Liver (tissue), 9 donors: ENCODE data around the gene NACA. TPM values are rescaled to one million over a fixed set of nuclear protein-coding genes. Genes with fewer than 3 reads are reported as not detected.

ENCODE experiments used
- DNase-seq: peaks from one replicate; pipeline ENCODE4 v3.0.0-alpha.2; 2017; ENCODE audit warnings: low spot score
- H3K27ac ChIP-seq, 2 donors: one replicate each; pipeline ENCODE4 v1.7.0; 2013; ENCODE audit warnings: inconsistent platforms in 2 of 2, low read length in 2 of 2, control low read depth in 1 of 2, low read depth in 1 of 2, mild to moderate bottlenecking in 1 of 2
- H3K27me3 ChIP-seq, 4 donors: one replicate each; pipeline versions ENCODE4 v1.6.1 to v1.7.0; 2013; ENCODE audit warnings: low read length in 3 of 4, inconsistent platforms in 1 of 4, mild to moderate bottlenecking in 1 of 4, moderate library complexity in 1 of 4; ENCODE audit not compliant: control insufficient read depth in 4 of 4, insufficient read depth in 4 of 4
- H3K36me3 ChIP-seq, 4 donors: one replicate each; pipeline versions ENCODE4 v1.6.1 to v1.7.0; 2013; ENCODE audit warnings: low read length in 3 of 4, mild to moderate bottlenecking in 3 of 4, low read depth in 1 of 4, moderate library complexity in 1 of 4; ENCODE audit not compliant: control insufficient read depth in 4 of 4, insufficient read depth in 3 of 4
- H3K4me1 ChIP-seq, 4 donors: one replicate each; pipeline versions ENCODE4 v1.6.1 to v1.7.0; 2013; ENCODE audit warnings: low read length in 3 of 4, mild to moderate bottlenecking in 3 of 4, moderate library complexity in 1 of 4; ENCODE audit not compliant: control insufficient read depth in 4 of 4, insufficient read depth in 4 of 4
- H3K4me3 ChIP-seq, 3 donors: one replicate each; pipeline versions ENCODE4 v1.6.1 to v1.7.0; 2013; ENCODE audit warnings: low read length in 3 of 3, control low read depth in 1 of 3, low read depth in 1 of 3, mild to moderate bottlenecking in 1 of 3
- H3K9ac ChIP-seq, 2 donors: one replicate each; pipeline ENCODE4 v1.7.0; 2013; ENCODE audit warnings: low read length in 2 of 2, mild to moderate bottlenecking in 2 of 2, moderate library complexity in 2 of 2, control low read depth in 1 of 2, low read depth in 1 of 2
- H3K9me3 ChIP-seq, 4 donors: one replicate each; pipeline versions ENCODE4 v1.6.1 to v1.7.0; 2013; ENCODE audit warnings: low read length in 3 of 4; ENCODE audit not compliant: control insufficient read depth in 4 of 4
- EGR1 ChIP-seq, 2 donors: IDR thresholded peaks; 2 replicates each; pipeline ENCODE4 v1.6.1; 2016 to 2018; ENCODE audit warnings: antibody characterized with exemption in 2 of 2, low read depth in 2 of 2
- FOXA2 ChIP-seq: IDR thresholded peaks from 2 replicates; pipeline ENCODE4 v1.6.1; 2016; ENCODE audit warnings: antibody characterized with exemption
- HNF4A ChIP-seq, 2 donors: conservative IDR thresholded peaks; 2 replicates each; pipeline ENCODE4 v1.6.1; 2016; ENCODE audit warnings: antibody characterized with exemption in 2 of 2, mild to moderate bottlenecking in 2 of 2
- HNF4G ChIP-seq: IDR thresholded peaks from 2 replicates; pipeline ENCODE4 v1.6.1; 2016; ENCODE audit warnings: antibody characterized with exemption
- JUND ChIP-seq, 2 donors: IDR thresholded peaks; 2 replicates each; pipeline ENCODE4 v1.6.1; 2016; ENCODE audit warnings: antibody characterized with exemption in 2 of 2
- RAD21 ChIP-seq, 2 donors: IDR thresholded peaks; 2 replicates each; pipeline ENCODE4 v1.6.1; 2016; ENCODE audit warnings: antibody characterized with exemption in 2 of 2, mild to moderate bottlenecking in 2 of 2
- RXRA ChIP-seq, 2 donors: IDR thresholded peaks; 2 replicates each; pipeline ENCODE4 v1.6.1; 2017 to 2018; ENCODE audit warnings: antibody characterized with exemption in 2 of 2, mild to moderate bottlenecking in 1 of 2
- SP1 ChIP-seq: IDR thresholded peaks from 2 replicates; pipeline ENCODE4 v1.6.1; 2018; ENCODE audit warnings: antibody characterized with exemption, mild to moderate bottlenecking
- TAF1 ChIP-seq: conservative IDR thresholded peaks from 2 replicates; pipeline ENCODE4 v1.6.1; 2016; ENCODE audit warnings: antibody characterized with exemption, mild to moderate bottlenecking
- WGBS: extraction: QIAGEN DNeasy Blood & Tissue Kit; methylation state at CpG from one replicate; pipeline ENCODE4 v1.1.7; 2013; 5-methylcytosine and 5-hydroxymethylcytosine counted together
- polyA plus RNA-seq, 2 donors: library from polyadenylated mRNA; stranded (reverse) in 1 of 2; unstranded in 1 of 2; fragments of 200-250 nt in 1 of 2; fragments of >200 nt in 1 of 2; fragmentation: Nextera tagmentation in 1 of 2; extraction: Ambion mirVana in 1 of 2; gene quantifications; one replicate each; pipeline versions ENCODE4 v1.2.1 to v1.2.3, GENCODE V29; 2013 to 2015
- total RNA-seq, 2 donors: library from RNA; depleted of rRNA; stranded (reverse); fragments of >200 nt; gene quantifications; one replicate each; pipeline ENCODE4 v1.2.3, GENCODE V29; 2014
- TF ChIP-seq, protein P1 (sequence below): IDR thresholded peaks from 2 replicates; pipeline ENCODE4 v1.6.1; 2016; ENCODE audit warnings: antibody characterized with exemption
- TF ChIP-seq, protein P2 (sequence below): IDR thresholded peaks from 2 replicates; pipeline ENCODE4 v1.6.1; 2016; ENCODE audit warnings: antibody characterized with exemption
- TF ChIP-seq, protein P3 (sequence below): fragments of 150-350 bp; IDR thresholded peaks from 2 replicates; pipeline ENCODE4 v1.5.1; 2017; ENCODE audit warnings: improper control_type of control experiment, low read depth, low read length; ENCODE audit not compliant: missing input control
- TF ChIP-seq, protein P4 (sequence below): IDR thresholded peaks from 2 replicates; pipeline ENCODE4 v1.6.1; 2016; ENCODE audit warnings: antibody characterized with exemption
- donor health status: healthy.
- donor health status: healthy.
- donor health status: healthy.
- donor health status: healthy.
- donor health status: healthy.

Gene NACA
- total and polyA plus RNA-seq, 4 donors, result 365 to 695 (median 456) TPM

DNA sequence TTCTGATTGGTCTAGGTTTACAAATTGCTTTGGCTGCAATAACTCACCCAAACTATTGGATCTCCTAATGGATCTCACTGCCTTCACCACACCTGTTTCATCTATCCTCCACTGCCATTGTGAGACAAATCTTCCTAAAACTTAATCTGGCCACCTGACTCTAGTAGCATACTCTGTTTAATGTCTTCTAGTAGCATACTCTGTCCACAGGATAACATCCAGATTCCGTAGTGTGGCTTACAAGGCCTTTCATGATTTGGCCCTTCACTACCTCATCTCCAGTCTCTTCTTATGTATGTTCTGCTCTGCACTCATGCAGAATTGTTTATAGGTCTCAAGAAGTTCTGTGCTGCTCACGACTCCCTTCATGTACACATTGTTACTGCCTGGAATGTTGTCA lies 48.0 kb upstream of the NACA start:
- no peak overlapping the region for H3K4me3 ChIP-seq
- H3K27ac ChIP-seq, result no peak overlapping the region
- no peaks in the 10 kb centered on the region for H3K9me3 ChIP-seq
- peaks cover 7 to 66% (median 41%) of the 10 kb centered on the region in 4 donors for H3K4me1 ChIP-seq
- H3K36me3 ChIP-seq, result peaks cover 2 to 21% (median 6%) of the 10 kb centered on the region in 4 donors
- TF ChIP-seq RAD21 (IDR thresholded peaks at IDR 0.05), result no peak
- TF ChIP-seq RXRA (IDR thresholded peaks at IDR 0.05), result no peak
- TF ChIP-seq FOXA2, result no peak
- TF ChIP-seq HNF4A (conservative IDR thresholded peaks at IDR 0.05), result no peak
- TF ChIP-seq, protein P1, sequence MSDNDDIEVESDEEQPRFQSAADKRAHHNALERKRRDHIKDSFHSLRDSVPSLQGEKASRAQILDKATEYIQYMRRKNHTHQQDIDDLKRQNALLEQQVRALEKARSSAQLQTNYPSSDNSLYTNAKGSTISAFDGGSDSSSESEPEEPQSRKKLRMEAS, result no peak
- TF ChIP-seq JUND (IDR thresholded peaks at IDR 0.05), result no peak
- TF ChIP-seq, protein P2, sequence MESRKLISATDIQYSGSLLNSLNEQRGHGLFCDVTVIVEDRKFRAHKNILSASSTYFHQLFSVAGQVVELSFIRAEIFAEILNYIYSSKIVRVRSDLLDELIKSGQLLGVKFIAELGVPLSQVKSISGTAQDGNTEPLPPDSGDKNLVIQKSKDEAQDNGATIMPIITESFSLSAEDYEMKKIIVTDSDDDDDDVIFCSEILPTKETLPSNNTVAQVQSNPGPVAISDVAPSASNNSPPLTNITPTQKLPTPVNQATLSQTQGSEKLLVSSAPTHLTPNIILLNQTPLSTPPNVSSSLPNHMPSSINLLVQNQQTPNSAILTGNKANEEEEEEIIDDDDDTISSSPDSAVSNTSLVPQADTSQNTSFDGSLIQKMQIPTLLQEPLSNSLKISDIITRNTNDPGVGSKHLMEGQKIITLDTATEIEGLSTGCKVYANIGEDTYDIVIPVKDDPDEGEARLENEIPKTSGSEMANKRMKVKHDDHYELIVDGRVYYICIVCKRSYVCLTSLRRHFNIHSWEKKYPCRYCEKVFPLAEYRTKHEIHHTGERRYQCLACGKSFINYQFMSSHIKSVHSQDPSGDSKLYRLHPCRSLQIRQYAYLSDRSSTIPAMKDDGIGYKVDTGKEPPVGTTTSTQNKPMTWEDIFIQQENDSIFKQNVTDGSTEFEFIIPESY, result no peak
- no peak for TF ChIP-seq TAF1
- DNase-seq, result no peak
- no peaks in the 10 kb centered on the region for H3K27me3 ChIP-seq
- 83% methylated on average over 2 of the region's 2 CpGs for WGBS
- no peak overlapping the region for H3K9ac ChIP-seq

DNA sequence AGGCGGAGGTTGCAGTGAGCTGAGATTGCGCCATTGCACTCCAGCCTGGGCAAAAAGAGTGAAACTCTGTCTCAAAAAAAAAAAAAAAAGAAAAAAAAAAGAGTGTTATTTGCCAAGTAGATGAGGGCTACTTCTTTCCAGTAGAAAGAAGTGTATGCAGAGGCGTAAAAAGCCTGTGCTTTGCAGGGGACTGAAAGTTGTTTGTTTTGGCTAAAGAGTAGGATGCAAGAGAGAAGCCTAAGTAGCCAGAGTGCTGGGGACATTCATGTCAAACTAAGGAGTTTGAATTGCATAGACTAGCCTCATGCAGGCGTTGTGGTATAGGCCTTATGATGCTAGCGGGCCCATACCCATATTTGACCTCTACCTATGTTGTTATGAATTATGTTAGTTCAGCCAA lies 47.5 kb upstream of the NACA start:
- no peak overlapping the region for H3K9ac ChIP-seq
- TF ChIP-seq HNF4G (no peak), RAD21 (IDR thresholded peaks at IDR 0.05) (no peak), EGR1 (IDR thresholded peaks at IDR 0.05; ENCODE audit: low read depth in 2 of 2) (no peak), TAF1 (no peak), SP1 (no peak)
- TF ChIP-seq, protein P3, sequence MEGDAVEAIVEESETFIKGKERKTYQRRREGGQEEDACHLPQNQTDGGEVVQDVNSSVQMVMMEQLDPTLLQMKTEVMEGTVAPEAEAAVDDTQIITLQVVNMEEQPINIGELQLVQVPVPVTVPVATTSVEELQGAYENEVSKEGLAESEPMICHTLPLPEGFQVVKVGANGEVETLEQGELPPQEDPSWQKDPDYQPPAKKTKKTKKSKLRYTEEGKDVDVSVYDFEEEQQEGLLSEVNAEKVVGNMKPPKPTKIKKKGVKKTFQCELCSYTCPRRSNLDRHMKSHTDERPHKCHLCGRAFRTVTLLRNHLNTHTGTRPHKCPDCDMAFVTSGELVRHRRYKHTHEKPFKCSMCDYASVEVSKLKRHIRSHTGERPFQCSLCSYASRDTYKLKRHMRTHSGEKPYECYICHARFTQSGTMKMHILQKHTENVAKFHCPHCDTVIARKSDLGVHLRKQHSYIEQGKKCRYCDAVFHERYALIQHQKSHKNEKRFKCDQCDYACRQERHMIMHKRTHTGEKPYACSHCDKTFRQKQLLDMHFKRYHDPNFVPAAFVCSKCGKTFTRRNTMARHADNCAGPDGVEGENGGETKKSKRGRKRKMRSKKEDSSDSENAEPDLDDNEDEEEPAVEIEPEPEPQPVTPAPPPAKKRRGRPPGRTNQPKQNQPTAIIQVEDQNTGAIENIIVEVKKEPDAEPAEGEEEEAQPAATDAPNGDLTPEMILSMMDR, result no peak
- TF ChIP-seq, protein P4, sequence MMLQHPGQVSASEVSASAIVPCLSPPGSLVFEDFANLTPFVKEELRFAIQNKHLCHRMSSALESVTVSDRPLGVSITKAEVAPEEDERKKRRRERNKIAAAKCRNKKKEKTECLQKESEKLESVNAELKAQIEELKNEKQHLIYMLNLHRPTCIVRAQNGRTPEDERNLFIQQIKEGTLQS, result no peak
- TF ChIP-seq, protein P2, result no peak
- no peaks in the 10 kb centered on the region for H3K27me3 ChIP-seq
- H3K27ac ChIP-seq, result no peak overlapping the region
- H3K4me1 ChIP-seq, result peaks cover 7 to 66% (median 43%) of the 10 kb centered on the region in 4 donors
- no peak for DNase-seq
- no peaks in the 10 kb centered on the region for H3K9me3 ChIP-seq
- H3K4me3 ChIP-seq, result no peak overlapping the region
- peaks cover 2 to 21% (median 5%) of the 10 kb centered on the region in 4 donors for H3K36me3 ChIP-seq
- 69% methylated on average over 5 of the region's 5 CpGs for WGBS
